Stimulated activated CD8-positive, alpha-beta memory T cell treated with anti-CD3 and anti-CD28 coated beads, Interleukin-4, amount 100 ng/mL, for 1 hour (primary cell): Measurements from ENCODE around the gene SRPK1.

Experiments
- DNase-seq, 2 donors: peaks; one replicate each; pipeline ENCODE4 v3.0.0-alpha.2; 2020; ENCODE audit warnings: low read depth in 2 of 2, low spot score in 1 of 2

Gene SRPK1

DNA sequence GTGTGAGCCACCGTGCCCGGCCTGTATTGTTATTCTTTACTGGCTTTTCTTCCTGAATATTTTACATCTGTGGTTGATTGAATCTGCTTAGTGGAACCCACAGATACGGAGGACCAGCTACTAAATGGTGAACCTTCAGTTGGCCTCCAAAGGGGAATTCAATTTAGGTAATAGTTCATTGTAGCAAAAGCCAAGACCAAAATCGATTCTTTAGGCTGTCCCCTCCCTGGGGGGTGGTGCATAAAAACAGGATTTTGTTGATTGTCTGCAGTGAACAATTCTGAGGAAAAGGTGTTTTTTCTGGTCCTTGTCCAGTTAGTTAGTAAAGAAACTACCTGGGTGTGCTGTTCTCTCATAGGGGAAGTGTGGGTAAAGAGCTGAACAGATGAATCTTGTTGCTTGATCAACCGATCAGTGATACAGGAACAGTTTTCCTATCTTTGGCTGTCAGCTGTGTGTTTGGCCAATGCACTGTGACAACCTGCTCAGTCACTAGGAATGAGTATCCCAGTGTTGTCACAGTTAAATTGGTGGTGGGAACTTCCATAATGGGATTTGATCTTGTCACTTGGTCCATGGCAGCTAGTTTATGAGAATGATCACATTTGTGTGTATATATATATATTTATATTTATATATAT lies 96.2 kb downstream of the SRPK1 start:
- no peak for DNase-seq

DNA sequence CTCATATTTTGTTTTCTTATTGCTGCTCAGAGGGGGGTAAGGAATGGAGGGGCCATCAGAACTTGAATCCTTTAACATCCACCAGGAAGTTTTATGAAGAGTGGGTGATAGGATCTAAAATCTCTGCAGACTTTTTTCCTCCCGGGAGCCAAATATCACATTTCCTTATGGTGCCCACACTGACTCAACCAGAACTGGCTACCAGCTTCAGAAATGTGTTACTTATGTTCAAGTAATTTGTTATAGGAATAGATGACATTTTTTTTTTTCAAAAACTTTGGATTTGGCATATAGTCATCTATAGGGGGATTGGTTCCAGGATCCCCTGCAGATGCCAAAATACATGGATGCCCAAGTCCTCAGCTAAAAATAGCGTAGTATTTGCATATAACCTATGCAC lies 97.3 kb downstream of the SRPK1 start:
- DNase-seq: no peak

DNA sequence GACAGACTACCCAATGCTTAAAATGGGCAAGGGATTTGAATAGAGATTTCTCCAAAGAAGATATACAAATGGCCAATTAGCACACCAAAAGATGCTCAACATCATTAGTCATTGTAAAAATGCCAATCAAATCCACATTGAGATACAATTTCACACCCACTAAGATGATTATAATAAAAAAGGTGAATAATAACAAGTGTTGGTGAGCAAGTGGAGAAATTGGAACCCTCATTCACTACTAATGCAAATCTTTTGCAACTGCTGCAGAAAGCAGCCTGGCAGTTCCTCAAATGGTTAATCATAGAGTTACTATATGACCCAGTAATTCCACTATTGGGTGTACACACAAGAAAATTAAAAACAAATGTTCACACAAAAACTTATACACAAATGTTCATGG lies 103.4 kb downstream of the SRPK1 start:
- no peak for DNase-seq

DNA sequence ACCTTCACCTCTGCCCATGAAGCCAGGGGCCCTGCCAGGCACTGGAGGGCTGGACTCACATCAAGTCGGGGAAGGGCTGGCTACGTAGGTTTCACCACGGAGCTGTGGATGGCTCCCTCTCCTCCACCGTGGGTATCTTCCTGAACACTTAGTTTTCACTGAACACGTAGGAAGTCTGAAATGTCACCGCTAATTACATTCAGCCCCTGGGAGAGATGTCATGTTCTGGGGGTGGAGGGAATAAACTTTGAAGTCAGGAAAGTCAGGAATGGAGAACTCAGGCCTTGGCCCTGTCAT lies 109.3 kb downstream of the SRPK1 start:
- no peak for DNase-seq

DNA sequence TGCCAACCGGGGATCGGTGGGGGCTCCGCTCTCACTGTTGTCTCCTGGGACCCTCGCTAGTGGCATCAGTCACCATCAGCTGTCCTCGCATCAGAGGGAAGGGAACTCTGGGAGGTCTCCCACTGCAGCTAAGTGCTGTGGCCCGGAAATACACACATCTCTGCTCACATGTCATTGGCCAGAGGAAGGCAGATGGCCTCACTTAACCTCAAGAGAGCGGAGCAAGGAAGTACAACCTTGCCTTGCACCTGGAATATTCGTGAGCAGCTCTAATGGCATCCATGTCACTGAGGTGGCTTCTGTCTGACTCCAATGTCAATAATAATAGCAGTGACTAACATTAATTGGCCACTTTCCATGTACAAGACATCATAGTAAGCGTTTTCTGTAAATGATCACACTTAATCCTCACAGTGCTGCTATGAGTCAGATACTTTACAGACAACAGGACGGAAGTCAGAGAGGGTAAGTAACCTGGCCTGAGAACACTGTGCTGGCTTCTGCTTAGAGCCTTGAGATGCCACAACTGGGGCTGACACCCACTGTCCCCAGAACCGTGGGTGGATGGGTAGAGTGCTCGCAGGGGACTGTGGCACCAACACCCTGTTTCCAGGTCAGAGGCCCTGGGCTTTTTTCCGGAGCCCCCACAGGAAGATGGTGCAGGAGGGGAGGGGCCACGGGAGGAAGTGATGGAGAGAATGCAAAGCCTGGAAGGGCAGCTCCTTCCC lies 109.8 kb downstream of the SRPK1 start:
- no peak for DNase-seq

DNA sequence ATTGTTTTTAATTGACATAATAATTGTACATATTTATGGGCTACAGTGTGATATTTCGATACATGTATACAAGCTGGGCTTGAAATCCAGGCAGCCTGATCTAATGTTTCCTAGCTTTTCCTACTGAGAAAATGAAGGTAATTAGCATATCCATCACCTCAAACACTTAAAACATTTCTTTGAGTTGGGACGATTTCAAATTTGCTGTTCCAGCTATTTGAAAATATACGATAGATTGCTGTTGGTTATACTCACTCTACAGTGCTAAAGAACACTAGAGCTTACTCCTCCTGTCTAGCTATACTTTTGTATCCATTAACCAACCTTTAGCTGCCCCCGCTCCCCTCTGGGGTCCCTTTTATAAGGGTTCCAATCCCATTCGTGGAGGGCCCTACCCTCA lies 111.1 kb downstream of the SRPK1 start:
- DNase-seq: no peak

DNA sequence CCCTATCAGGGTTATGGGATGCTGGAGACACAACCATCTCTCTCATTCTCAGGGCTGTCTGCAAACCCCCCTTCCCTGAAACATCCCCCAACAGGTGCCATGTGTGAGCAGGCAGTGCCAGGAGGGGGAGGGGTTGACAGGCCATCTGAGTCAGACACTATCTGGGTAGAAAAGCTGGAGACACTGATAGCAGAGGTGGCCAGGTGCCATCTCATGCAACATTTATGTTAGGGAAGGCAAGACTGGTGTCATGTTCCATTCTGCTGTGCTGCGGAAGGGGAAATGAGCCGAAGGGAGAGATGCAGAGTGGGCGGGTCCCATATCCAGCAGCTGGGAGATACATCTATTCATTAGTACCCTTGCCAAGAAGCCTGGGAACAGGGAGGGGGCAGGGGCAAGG lies 112.2 kb downstream of the SRPK1 start:
- DNase-seq: no peak

DNA sequence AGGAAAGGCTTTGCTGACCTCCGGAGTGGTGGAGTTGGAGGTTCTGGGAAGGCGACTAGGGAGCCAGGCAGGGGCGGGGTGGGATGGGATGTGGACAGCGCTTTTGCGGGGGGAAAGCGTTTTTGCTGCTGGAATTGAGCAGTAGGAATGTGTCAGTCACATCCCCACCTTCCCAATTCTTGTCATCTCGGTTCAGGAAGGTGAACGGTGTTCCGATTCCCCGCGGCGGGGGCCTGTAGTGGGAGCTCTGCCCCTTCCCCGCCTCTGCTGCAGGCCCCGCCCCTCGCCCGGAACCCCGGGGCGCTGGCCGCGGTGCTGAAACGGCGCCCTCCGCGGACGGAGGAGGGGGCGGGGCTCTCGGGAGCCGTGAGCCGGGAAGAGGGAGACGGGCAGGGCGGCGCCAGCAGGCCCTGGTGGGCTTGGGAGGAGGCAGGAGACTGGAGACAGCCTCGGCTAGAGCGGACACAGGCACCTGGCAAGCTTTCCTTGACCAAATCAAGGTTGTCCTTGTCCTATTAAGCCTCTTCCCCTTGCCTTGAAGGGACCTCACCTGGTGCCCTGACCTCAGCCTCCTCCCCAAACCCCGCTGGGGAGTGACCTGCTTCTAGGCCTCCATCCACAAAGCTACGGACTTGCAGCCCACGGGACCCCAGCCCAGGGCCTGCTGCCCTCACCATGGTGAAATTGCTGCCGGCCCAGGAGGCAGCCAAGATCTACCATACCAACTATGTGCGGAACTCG lies 115.7 kb downstream of the SRPK1 start, which contains the start of gene LHFPL5:
Gene LHFPL5, plus strand, starts transcription at position 357 of the 741 bp plus-strand sequence. Its CDS starts 319 bp downstream, at position 676.
- peak in 1 of 2 donors; percentile 12 for DNase-seq

DNA sequence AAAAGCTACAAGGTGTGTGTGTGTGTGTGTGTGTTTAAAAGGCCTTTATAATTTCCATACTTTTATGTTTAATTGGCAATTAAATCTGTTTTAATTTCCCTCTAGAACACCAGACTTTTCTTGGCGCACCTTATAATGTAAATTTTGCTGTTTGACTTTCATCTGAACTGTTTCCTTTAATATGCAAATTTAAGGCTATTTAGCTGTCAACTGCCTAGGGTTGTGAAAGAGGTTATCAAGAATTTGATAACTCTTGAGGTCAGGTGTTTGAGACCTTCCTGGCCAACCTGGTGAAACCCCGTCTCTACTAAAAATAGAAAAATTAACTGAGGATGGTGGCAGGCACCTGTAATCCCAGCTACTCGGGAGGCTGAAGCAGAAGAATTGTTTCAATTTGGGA lies 119.8 kb downstream of the SRPK1 start:
- DNase-seq: no peak

DNA sequence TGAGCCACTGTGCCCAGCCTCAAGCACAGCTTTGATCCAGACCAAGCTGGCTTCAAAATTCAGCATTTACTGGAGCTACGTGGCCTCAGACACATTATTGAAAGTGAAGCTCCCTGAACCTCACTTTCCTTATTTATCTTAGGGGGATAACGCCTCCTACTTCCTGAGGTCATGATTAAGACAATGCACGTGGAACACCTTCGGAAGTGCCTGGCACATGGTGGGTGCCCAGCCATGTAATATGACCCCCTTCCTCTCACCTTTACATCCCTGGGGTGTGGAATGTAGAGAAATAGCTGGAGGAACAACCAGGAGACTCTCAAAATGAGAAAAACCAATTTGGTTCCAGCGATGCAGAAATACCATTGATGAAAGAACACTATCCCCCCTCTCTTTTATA lies 122.2 kb downstream of the SRPK1 start:
- DNase-seq: no peak

DNA sequence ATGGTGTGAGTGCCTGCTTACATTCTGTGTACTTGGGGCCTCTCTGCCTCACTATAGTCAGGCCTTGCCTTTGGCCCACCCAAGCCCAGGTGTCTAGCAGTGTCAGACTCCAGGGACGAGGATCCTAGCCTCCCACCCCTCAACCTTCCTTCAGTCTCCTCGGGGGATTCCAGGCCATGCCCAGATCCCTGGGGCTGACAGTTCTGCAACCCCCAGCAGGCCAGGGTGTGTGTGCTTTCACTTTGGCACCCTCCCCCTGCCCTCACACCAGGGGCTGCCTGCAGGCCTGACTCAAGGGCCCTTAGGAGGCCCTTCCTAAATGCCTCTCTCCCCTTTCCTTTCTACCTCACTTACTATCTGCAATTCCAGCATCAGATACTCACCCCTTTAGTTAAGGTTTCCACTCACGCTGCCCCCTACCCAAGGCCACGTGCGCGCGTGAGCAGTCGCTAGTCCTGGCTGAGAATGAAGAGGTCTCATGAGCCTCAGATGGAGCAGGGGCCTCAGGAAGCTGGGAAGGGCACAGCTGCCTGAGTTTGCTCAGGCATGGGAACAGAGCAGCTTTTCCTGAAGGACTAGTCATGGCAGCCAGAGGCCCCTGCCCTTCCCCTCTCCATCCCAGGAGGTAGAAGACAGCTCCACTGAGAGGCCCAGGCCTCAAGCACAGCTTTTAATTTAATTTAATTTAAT lies 122.9 kb downstream of the SRPK1 start:
- no peak for DNase-seq

DNA sequence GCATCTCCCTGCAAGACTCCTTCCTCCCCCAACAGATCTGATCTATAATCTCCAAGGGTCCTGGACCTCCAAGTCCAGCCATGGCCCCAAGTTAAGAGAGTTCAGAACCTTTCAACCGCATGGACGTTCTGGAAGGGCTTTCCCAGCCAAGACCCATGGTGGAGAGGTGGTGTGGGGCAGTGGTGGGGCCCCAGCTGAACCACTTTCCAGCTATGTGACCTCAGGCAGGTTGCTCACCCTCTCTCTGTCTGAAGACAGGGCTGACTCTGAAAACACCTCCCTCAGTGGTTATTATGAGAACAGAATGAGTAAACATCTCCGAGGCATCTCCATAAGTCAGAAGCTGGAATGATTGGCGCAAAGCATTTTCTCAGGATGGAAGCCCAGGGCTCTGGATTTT lies 124.7 kb downstream of the SRPK1 start:
- DNase-seq: no peak

DNA sequence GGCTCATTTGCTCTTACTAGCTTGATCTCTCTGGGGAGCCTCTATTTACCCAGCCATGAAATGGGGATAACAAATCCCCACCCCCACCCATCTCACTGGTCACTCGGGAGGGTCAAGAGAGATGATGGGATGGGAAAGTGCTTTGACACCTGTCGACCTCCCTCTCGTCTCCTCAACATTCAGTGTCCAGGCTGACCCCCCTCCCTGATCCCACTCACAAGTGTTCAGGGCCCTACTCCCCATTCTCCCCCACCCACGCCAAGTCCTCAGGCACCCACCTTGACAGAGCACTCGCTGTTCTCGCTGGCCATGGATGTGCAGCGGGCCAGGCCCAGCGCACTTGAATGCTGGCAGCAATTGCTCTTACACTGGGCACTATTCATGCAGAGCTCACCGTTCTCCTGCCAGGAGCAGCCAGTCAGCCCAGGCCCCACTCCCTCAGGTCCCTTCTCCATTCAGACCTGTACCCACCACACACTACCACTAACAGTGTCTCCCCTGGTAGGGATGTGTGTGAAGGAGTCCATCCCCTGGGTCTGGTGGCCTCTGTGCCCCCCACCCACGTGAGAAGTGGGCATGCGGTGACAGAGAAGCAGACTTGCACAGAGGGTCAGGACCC lies 125.3 kb downstream of the SRPK1 start:
- DNase-seq: no peak

DNA sequence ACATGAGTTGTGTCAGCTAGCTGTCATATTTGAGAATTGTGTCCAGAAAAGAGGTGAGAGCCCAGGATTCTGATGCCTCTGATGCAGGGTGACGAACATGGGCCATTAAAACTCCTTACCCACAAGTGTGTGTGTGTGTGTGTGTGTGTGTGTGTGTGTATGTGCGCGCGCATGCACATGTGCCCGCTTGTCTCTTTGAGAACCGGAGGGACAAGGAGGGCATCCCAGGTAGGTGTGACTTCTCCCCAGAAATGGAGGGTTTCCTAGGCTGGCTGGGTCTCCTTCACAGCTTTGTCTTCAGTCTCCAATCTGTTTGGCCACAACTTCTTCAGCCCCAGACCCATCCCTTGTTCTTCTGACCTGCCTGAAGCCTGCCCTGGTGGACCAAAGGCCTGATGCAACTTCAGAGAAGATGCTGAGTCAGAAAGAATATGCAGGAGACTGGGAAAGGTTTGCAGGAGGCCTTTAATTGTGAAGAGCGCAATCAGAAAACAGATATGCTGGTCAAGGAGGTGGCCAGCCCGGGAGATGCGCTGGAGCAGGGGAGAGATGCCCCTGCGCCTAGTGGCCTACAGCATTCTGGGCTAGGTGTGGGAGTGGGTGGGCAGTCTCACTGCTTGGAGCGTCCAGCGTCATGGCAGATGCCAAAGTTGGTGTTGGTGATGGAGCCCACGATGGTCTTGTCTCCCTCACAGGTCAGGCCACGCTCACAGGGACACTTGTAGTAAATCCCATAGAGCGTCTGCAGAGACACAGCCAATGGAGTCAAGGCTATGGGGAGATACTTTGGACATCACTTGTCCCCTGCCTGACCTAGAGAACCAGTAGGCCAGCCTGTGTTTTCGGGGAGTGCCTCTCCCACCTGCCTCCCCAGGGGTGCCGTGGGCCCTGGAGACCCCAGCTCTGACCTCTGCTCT lies 126.1 kb downstream of the SRPK1 start:
- DNase-seq: no peak

DNA sequence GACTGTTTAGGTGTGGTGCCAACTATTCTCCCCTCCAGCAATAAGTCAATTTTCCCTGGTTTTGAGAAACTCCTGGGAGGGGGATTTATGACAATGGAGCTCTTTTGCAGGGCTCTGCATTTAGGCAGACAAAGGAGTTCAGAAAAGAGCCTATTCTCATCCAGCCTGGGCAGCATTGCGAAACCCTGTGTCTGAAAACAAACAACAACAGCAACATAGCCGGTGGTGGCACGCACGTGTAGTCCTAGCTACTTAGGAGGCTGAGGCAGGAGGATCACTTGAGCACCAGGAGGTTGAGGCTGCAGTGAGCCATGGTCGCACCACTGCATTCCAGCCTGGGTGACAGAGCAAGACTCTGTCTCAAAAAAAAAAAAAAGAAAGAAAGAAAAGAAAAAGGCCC lies 130.2 kb downstream of the SRPK1 start:
- DNase-seq: no peak

DNA sequence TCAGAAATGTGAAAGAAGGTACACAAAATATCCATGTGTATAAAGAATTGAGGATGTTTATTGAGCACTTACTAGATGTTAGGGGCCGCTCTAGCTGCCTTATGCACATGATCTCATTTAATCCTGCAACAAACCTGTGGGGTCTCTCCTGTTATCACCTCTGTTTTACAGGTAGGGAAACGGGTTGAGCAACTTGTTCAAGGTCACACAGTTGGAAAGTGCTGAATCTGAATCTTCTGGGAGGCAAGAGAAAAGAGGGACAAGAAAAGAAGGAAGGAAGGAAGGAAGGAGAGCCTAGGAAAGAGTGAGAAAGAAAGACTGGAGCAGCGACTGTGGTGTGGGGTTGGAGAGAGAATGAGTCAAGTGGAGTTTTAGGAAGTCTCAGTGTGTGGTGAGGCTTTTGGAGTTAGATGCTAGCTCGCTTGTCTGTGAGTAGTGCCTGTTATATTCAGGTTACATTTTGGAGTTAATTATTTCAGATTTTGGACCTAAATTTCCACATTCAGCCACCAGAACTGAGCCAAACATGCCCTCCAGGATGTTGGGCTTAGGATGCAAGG lies 132.4 kb downstream of the SRPK1 start:
- DNase-seq: no peak

DNA sequence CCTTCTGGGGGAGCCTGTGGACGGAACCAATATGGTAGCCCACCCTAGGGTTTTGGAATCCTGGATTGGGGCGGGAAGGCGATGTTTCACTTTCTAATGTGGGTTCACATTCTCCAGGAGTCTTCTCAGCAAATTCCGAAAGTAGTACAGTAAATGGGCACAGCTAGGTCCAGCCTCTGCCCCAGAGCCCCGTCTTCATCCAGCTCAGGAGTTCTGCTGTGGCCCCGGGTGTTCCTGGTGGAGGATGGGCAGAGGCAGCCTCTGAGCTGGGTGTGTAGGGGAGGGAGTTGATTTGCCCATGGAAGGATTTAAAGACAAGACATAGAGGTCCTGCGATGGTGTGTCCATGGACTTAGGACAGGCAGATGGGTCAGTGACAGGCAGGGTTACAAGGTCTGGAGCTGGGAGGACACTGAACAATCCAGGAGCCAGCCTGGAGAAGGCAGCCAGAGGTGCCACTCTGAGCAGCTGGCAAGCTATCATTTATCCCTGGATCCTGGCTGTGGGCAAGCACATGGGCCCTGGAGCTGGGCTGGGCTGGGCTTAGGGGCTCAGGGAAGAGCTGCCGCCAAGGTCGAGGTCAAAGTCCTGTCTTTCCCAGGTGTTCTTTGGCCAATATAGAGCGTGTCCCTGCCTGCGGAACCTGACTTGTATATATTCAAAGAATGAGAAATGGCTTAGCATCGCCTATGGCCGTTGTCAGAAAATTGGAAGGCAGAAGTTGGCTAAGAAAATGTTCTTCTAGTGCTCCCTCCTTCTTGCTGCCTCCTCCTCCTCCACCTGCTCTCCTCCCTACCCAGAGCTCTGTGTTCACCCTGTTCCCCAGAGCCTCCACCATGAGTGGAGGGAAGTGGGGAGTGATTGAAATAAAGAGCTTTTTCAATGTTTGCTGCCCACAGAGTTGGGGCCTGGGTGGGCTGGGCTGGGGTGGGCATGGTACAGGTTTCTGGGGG lies 133.4 kb downstream of the SRPK1 start:
- no peak for DNase-seq

DNA sequence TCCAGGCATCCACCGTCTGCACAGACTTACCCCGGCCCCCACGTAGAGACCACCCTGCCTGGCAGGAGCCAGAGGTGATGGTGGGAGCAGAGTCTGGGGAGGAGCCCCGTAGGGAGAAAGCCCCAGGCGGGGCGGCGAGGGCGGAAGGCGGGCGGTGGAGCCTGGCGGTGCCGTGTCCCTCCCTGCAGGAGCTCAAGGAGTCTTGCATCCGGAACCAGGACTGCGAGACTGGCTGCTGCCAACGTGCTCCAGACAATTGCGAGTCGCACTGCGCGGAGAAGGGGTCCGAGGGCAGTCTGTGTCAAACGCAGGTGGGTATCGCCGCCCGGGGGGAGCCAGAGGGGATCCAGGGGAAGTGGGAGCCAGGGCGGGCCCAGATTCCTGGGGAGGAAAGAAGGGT lies 134.1 kb downstream of the SRPK1 start:
- no peak for DNase-seq

DNA sequence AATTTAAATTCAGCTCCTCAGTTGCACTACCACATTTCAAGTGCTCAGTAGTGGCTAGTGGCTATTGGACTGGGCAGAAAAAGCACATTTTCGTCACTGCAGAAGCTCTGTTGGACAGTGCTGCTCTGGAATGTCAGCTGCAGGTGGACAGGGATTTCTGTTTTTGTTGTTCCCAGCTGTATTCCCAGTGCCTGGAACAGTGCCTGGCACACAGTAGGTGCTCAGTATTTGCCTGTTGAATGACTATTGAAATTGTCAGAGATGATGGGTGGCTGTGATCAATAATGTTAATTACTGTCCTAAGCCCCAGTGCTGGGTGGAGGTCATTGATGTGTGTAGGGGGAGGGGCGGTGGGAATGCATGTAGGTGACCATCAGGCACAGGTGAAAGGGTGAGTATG lies 134.6 kb downstream of the SRPK1 start:
- no peak for DNase-seq
